ENCODE results near the gene PBRM1. TPM values are rescaled to one million over a fixed set of nuclear protein-coding genes. Genes with fewer than 3 reads are reported as not detected.

The PBRM1 gene
- total RNA-seq, 4 donors from 2014 or later, result 60.3 to 335 (median 134) TPM

DNA sequence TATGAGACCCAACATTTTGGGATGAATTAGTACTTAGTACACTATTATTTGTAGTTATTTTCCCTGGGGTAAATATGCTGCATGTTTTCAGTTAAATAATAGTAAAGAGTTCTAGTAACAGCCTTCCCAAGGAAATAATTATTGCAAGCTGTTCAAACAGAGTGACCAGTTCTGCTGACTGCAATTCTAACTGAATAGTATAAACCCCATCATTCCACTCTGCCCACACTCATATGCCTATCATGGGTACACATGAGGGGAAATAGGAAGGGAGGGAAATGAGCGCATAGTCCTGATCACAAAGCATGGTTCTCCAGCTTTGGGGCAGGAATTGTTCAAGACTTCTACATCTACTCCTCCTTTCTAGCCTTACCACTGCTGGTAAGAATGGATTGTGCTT lies 130.7 kb downstream of the PBRM1 start:
- in situ Hi-C loops (cut with MboI; ENCODE audit: low pct_ligation_motif_present in 1 of 4, low pct_unique_long_range_greater_than_20kb in 1 of 4, low sequenced_read_pairs in 3 of 4), result no loop called here
- no peak overlapping the region for H3K27ac ChIP-seq

GRCh38 chr3:52554026-52554755 lies 131.5 kb downstream of the PBRM1 start:
- in situ Hi-C loops (cut with MboI; ENCODE audit: low pct_ligation_motif_present in 1 of 4, low pct_unique_long_range_greater_than_20kb in 1 of 4, low sequenced_read_pairs in 3 of 4), result no loop called here
- H3K9me3 ChIP-seq, result no peaks in the 10 kb centered on the region
- H3K4me3 ChIP-seq, result no peak overlapping the region
- peaks cover 0 to 48% (median 15%) of the 10 kb centered on the region in 4 donors for H3K36me3 ChIP-seq
- H3K27me3 ChIP-seq, result no peaks in the 10 kb centered on the region
- no peak overlapping the region for H3K27ac ChIP-seq
- WGBS, 2 donors (ENCODE audit: low coverage in 1 of 2), result 82 to 94% methylated on average over 5 of the region's 5 CpGs
- no peak for DNase-seq
- intact Hi-C loops (cut with DNase I; ENCODE audit: low total_unique reads), result no loop called here
- no peaks in the 10 kb centered on the region for H3K4me1 ChIP-seq
- TF ChIP-seq, protein P1, sequence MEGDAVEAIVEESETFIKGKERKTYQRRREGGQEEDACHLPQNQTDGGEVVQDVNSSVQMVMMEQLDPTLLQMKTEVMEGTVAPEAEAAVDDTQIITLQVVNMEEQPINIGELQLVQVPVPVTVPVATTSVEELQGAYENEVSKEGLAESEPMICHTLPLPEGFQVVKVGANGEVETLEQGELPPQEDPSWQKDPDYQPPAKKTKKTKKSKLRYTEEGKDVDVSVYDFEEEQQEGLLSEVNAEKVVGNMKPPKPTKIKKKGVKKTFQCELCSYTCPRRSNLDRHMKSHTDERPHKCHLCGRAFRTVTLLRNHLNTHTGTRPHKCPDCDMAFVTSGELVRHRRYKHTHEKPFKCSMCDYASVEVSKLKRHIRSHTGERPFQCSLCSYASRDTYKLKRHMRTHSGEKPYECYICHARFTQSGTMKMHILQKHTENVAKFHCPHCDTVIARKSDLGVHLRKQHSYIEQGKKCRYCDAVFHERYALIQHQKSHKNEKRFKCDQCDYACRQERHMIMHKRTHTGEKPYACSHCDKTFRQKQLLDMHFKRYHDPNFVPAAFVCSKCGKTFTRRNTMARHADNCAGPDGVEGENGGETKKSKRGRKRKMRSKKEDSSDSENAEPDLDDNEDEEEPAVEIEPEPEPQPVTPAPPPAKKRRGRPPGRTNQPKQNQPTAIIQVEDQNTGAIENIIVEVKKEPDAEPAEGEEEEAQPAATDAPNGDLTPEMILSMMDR (IDR thresholded peaks at IDR 0.05), result no peak
- no peak for TF ChIP-seq EP300 (IDR thresholded peaks at IDR 0.05; ENCODE audit: low read depth)

More for the DNA sequence above, 130.7 kb downstream of the PBRM1 start:
- intact Hi-C loops (cut with DNase I; ENCODE audit: low total_unique reads), result no loop called here
- 91% methylated on average over 1 of the region's 1 CpG; no CpG with 5 or more reads in 1 of the 2 donors for WGBS, 2 donors (ENCODE audit: low coverage in 1 of 2)
- Histone ChIP-seq H3K4me1 (no peaks in the 10 kb centered on the region), H3K4me3 (no peak overlapping the region), H3K36me3 (peaks cover 0 to 50% (median 14%) of the 10 kb centered on the region in 4 donors), H3K27me3 (no peaks in the 10 kb centered on the region), H3K9me3 (no peaks in the 10 kb centered on the region)
- TF ChIP-seq POLR2A (IDR thresholded peaks at IDR 0.05), result no peak
- TF ChIP-seq POLR2AphosphoS5 (IDR thresholded peaks at IDR 0.05), result no peak
- TF ChIP-seq, protein P1 (IDR thresholded peaks at IDR 0.05), result no peak
- TF ChIP-seq EP300 (IDR thresholded peaks at IDR 0.05; ENCODE audit: low read depth), result no peak
- no peak for DNase-seq

DNA sequence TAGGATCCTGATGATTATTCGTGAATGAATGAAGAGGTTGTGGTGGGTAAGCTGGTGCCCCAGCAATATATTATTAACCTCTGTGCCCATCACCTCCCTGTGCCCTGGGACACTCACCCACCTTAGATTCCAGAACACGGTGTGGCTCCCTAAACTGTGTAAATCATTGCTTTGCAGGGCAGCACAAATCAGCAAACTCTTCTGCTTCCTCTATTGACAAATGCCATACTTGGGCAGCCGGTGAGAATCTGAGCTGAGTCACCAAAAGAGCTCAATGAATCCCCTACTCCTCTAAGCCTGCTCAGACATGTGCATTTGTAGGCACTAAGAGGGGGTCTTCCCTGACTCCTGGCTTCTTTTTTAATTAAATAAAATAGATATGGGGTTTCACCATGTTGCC lies 133.6 kb downstream of the PBRM1 start:
- DNase-seq, result no peak
- in situ Hi-C loops (cut with MboI; ENCODE audit: low pct_ligation_motif_present in 1 of 4, low pct_unique_long_range_greater_than_20kb in 1 of 4, low sequenced_read_pairs in 3 of 4), result no loop called here
- H3K27ac ChIP-seq, result no peak overlapping the region
- intact Hi-C loops (cut with DNase I; ENCODE audit: low total_unique reads), result no loop called here
- H3K4me1 ChIP-seq, result no peaks in the 10 kb centered on the region
- no peak for TF ChIP-seq POLR2A (IDR thresholded peaks at IDR 0.05)
- TF ChIP-seq, protein P1 (IDR thresholded peaks at IDR 0.05), result no peak
- TF ChIP-seq EP300 (IDR thresholded peaks at IDR 0.05; ENCODE audit: low read depth), result no peak
- no peak for TF ChIP-seq POLR2AphosphoS5 (IDR thresholded peaks at IDR 0.05)
- no peaks in the 10 kb centered on the region for H3K27me3 ChIP-seq
- no peaks in the 10 kb centered on the region for H3K9me3 ChIP-seq
- WGBS, 2 donors (ENCODE audit: low coverage in 1 of 2), result 38 to 100% methylated on average over 1 to 3 of the region's 3 CpGs
- peaks cover 0 to 49% (median 15%) of the 10 kb centered on the region in 4 donors for H3K36me3 ChIP-seq
- no peak overlapping the region for H3K4me3 ChIP-seq

DNA sequence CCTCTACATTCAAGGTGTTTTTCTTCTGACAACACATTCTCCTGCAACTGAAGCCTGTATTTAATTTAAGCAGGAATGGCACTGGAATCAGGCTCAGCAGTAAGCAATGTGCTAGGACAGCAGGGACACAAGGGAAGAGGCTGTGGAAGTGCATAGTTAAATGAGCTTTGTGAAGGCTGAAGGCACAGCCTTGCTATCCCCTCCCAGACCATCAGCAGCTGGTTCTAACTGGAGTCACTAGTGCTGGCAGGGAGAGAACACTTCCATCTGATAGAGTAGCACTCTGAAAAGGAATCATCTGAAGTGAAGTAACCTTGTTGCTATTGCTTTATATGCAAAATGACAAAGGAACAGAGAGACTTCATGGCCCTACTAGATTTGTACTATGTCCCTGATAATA lies 134.6 kb downstream of the PBRM1 start:
- DNase-seq, result no peak
- H3K27ac ChIP-seq, result no peak overlapping the region
- H3K36me3 ChIP-seq, result peaks cover 0 to 46% (median 15%) of the 10 kb centered on the region in 4 donors
- H3K27me3 ChIP-seq, result no peaks in the 10 kb centered on the region
- no peak overlapping the region for H3K4me3 ChIP-seq
- intact Hi-C loops (cut with DNase I; ENCODE audit: low total_unique reads), result no loop called here
- H3K4me1 ChIP-seq, result no peaks in the 10 kb centered on the region
- in situ Hi-C loops (cut with MboI; ENCODE audit: low pct_ligation_motif_present in 1 of 4, low pct_unique_long_range_greater_than_20kb in 1 of 4, low sequenced_read_pairs in 3 of 4), result no loop called here
- TF ChIP-seq POLR2A (IDR thresholded peaks at IDR 0.05), result no peak
- no peaks in the 10 kb centered on the region for H3K9me3 ChIP-seq

GRCh38 chr3:52547143-52547542 lies 138.6 kb downstream of the PBRM1 start:
- DNase-seq, result no peak
- H3K36me3 ChIP-seq, result peaks cover 0 to 37% (median 11%) of the 10 kb centered on the region in 4 donors
- WGBS, 2 donors (ENCODE audit: low coverage in 1 of 2), result 39 to 43% methylated on average over 2 of the region's 2 CpGs
- H3K27ac ChIP-seq, result no peak overlapping the region
- H3K4me3 ChIP-seq, result no peak overlapping the region
- TF ChIP-seq EP300 (IDR thresholded peaks at IDR 0.05; ENCODE audit: low read depth), result no peak
- no peak for TF ChIP-seq POLR2AphosphoS5 (IDR thresholded peaks at IDR 0.05)
- TF ChIP-seq, protein P1 (IDR thresholded peaks at IDR 0.05), result no peak
- TF ChIP-seq POLR2A (IDR thresholded peaks at IDR 0.05), result no peak
- intact Hi-C loops (cut with DNase I; ENCODE audit: low total_unique reads), result no loop called here
- no peaks in the 10 kb centered on the region for H3K27me3 ChIP-seq
- H3K9me3 ChIP-seq, result no peaks in the 10 kb centered on the region
- in situ Hi-C loops (cut with MboI; ENCODE audit: low pct_ligation_motif_present in 1 of 4, low pct_unique_long_range_greater_than_20kb in 1 of 4, low sequenced_read_pairs in 3 of 4), result no loop called here
- peaks cover 0 to 3% (median 0%) of the 10 kb centered on the region in 4 donors for H3K4me1 ChIP-seq
